Ishikawa (cell line): Measurements from ENCODE around the gene TMEM91.

ENCODE experiments used
- CEBPB ChIP-seq: IDR thresholded peaks from 2 replicates; pipeline ENCODE4 v1.6.1; 2012
- CREB1 ChIP-seq: IDR thresholded peaks from 2 replicates; pipeline ENCODE4 v1.6.1; 2012; ENCODE audit warnings: low read depth
- EGR1 ChIP-seq: IDR thresholded peaks from 2 replicates; pipeline ENCODE4 v1.6.1; 2012
- EP300 ChIP-seq: IDR thresholded peaks from 2 replicates; pipeline ENCODE4 v1.6.1; 2012; ENCODE audit warnings: borderline replicate concordance
- RAD21 ChIP-seq: IDR thresholded peaks from 2 replicates; pipeline ENCODE4 v1.6.1; 2012; ENCODE audit warnings: low read depth
- TAF1 ChIP-seq: IDR thresholded peaks from 2 replicates; pipeline ENCODE4 v1.6.1; 2012; ENCODE audit warnings: low read depth, mild to moderate bottlenecking
- TCF12 ChIP-seq: IDR thresholded peaks from 2 replicates; pipeline ENCODE4 v1.6.1; 2012; ENCODE audit warnings: low read depth
- TEAD4 ChIP-seq: IDR thresholded peaks from 2 replicates; pipeline ENCODE4 v1.6.1; 2012
- YY1 ChIP-seq: IDR thresholded peaks from 2 replicates; pipeline ENCODE4 v1.6.1; 2012; ENCODE audit warnings: low read depth
- ZBTB7A ChIP-seq: IDR thresholded peaks from 2 replicates; pipeline ENCODE4 v1.6.1; 2012; ENCODE audit warnings: low read depth
- TF ChIP-seq, protein P1 (sequence below): IDR thresholded peaks from 2 replicates; pipeline ENCODE4 v1.6.1; 2012; ENCODE audit warnings: low read depth, mild to moderate bottlenecking
- TF ChIP-seq, protein P2 (sequence below): IDR thresholded peaks from 2 replicates; pipeline ENCODE4 v1.6.1; 2012
- TF ChIP-seq, protein P3 (sequence below): IDR thresholded peaks from 2 replicates; pipeline ENCODE4 v1.6.1; 2012

DNA sequence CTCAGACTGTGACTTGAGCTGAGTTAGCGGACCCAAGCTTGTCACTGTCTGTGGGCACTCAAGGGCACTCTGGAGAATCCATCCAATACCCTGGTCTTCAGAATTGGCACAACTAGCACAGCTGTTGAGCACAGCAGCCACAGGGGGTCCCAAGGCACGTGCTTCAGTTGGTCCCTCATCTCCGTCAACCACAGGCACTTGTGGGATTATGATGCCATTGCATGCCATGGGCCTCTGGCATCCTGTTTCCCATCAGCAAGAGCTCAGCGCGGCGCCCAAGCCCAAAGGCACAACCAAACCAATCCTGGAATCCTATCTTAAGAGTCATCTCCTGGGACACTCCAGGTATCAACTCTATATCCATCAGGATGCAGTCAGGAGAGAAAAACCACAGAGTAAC lies 54.6 kb downstream of the TMEM91 start:
- TF ChIP-seq, protein P1, sequence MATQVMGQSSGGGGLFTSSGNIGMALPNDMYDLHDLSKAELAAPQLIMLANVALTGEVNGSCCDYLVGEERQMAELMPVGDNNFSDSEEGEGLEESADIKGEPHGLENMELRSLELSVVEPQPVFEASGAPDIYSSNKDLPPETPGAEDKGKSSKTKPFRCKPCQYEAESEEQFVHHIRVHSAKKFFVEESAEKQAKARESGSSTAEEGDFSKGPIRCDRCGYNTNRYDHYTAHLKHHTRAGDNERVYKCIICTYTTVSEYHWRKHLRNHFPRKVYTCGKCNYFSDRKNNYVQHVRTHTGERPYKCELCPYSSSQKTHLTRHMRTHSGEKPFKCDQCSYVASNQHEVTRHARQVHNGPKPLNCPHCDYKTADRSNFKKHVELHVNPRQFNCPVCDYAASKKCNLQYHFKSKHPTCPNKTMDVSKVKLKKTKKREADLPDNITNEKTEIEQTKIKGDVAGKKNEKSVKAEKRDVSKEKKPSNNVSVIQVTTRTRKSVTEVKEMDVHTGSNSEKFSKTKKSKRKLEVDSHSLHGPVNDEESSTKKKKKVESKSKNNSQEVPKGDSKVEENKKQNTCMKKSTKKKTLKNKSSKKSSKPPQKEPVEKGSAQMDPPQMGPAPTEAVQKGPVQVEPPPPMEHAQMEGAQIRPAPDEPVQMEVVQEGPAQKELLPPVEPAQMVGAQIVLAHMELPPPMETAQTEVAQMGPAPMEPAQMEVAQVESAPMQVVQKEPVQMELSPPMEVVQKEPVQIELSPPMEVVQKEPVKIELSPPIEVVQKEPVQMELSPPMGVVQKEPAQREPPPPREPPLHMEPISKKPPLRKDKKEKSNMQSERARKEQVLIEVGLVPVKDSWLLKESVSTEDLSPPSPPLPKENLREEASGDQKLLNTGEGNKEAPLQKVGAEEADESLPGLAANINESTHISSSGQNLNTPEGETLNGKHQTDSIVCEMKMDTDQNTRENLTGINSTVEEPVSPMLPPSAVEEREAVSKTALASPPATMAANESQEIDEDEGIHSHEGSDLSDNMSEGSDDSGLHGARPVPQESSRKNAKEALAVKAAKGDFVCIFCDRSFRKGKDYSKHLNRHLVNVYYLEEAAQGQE, result no peak
- TF ChIP-seq ZBTB7A (no peak), EGR1 (no peak), TAF1 (no peak), CEBPB (no peak), TCF12 (no peak), EP300 (no peak), TEAD4 (no peak), CREB1 (no peak), RAD21 (no peak), YY1 (no peak)
- TF ChIP-seq, protein P2, sequence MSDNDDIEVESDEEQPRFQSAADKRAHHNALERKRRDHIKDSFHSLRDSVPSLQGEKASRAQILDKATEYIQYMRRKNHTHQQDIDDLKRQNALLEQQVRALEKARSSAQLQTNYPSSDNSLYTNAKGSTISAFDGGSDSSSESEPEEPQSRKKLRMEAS, result no peak
- TF ChIP-seq, protein P3, sequence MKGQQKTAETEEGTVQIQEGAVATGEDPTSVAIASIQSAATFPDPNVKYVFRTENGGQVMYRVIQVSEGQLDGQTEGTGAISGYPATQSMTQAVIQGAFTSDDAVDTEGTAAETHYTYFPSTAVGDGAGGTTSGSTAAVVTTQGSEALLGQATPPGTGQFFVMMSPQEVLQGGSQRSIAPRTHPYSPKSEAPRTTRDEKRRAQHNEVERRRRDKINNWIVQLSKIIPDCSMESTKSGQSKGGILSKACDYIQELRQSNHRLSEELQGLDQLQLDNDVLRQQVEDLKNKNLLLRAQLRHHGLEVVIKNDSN, result no peak
